IMR-90 (cell line): ENCODE measurements around the gene PTGES3L. TPM values are rescaled to one million over a fixed set of nuclear protein-coding genes. Genes with fewer than 3 reads are reported as not detected.

Experiments used
- ATAC-seq: fragments of 200-7000 bp; cut with Tn5 transposase; 2 replicates; pipeline ENCODE4 v1.9.1; 2020; ENCODE audit warnings: low read depth, mild to moderate bottlenecking, moderate library complexity
- BruUV-seq: library from RNA; stranded (reverse); fragments of 400-500 nt; replicated peaks from 2 replicates; lab custom pipeline; 2021; lab: Mats Ljungman, UMichigan
- CTCF ChIA-PET: fragments of 300-600 bp; formaldehyde crosslinking; extraction: SDS; loops from one replicate; lab custom pipeline; 2021; ENCODE audit warnings: antibody characterized with exemption; lab: Yijun Ruan, JAX
- POLR2A ChIA-PET: fragments of 300-600 bp; sonication (Branson Sonifier 250); formaldehyde crosslinking; loops from one replicate; lab custom pipeline; 2022; ENCODE audit warnings: antibody characterized with exemption; ENCODE audit not compliant: unreplicated experiment; lab: Charles Lee
- DNase-seq: peaks from one replicate; pipeline ENCODE4 v3.0.0; 2013
- H2AFZ ChIP-seq: replicated peaks from 2 replicates; pipeline ENCODE3; 2013; ENCODE audit warnings: low read length, mild to moderate bottlenecking; ENCODE audit not compliant: poor library complexity
- H2AK5ac ChIP-seq: 2 replicates; pipeline ENCODE4 v1.6.1; 2013; ENCODE audit warnings: low read depth, low read length, inconsistent platforms
- H2AK9ac ChIP-seq: replicated peaks from 2 replicates; pipeline ENCODE3; 2013; ENCODE audit warnings: mild to moderate bottlenecking, low read depth, low read length, moderate library complexity; ENCODE audit not compliant: poor library complexity
- H2BK120ac ChIP-seq: 2 replicates; pipeline ENCODE4 v1.6.1; 2013; ENCODE audit warnings: low read depth, low read length, inconsistent platforms
- H2BK15ac ChIP-seq: 3 replicates; pipeline ENCODE4 v1.6.1; 2013; ENCODE audit warnings: low read depth, low read length, inconsistent platforms
- H2BK20ac ChIP-seq: 2 replicates; pipeline ENCODE4 v1.6.1; 2013; ENCODE audit warnings: low read depth, mild to moderate bottlenecking, inconsistent platforms, low read length, moderate library complexity
- H2BK5ac ChIP-seq: 2 replicates; pipeline ENCODE4 v1.6.1; 2013; ENCODE audit warnings: mild to moderate bottlenecking, low read depth, low read length, inconsistent platforms; ENCODE audit not compliant: poor library complexity, severe bottlenecking
- H3K14ac ChIP-seq: replicated peaks from 2 replicates; pipeline ENCODE4 v1.6.1; 2013; ENCODE audit warnings: low read depth, low read length, inconsistent platforms
- H3K18ac ChIP-seq: 2 replicates; pipeline ENCODE4 v1.6.1; 2013; ENCODE audit warnings: low read depth, low read length, control low read depth
- H3K23ac ChIP-seq: 2 replicates; pipeline ENCODE4 v1.6.1; 2013; ENCODE audit warnings: low read depth, low read length, inconsistent platforms
- H3K27ac ChIP-seq: 2 replicates; pipeline ENCODE4 v1.5.1; 2013; ENCODE audit warnings: mild to moderate bottlenecking, control low read depth, low read length; ENCODE audit not compliant: insufficient read depth
- H3K27me3 ChIP-seq: 2 replicates; pipeline ENCODE4 v1.6.1; 2013; ENCODE audit warnings: low read length; ENCODE audit not compliant: control insufficient read depth, insufficient read depth
- H3K36me3 ChIP-seq: 2 replicates; pipeline ENCODE4 v1.6.1; 2013; ENCODE audit warnings: low read length, mixed read lengths; ENCODE audit not compliant: control insufficient read depth, insufficient read depth
- H3K4ac ChIP-seq: 2 replicates; pipeline ENCODE4 v1.6.1; 2013; ENCODE audit warnings: low read depth, low read length, inconsistent platforms
- H3K4me1 ChIP-seq: 2 replicates; pipeline ENCODE4 v1.6.1; 2013; ENCODE audit warnings: low read length, mixed read lengths; ENCODE audit not compliant: control insufficient read depth, insufficient read depth
- H3K4me2 ChIP-seq: 2 replicates; pipeline ENCODE4 v1.6.1; 2013; ENCODE audit warnings: low read depth, mild to moderate bottlenecking, control low read depth, low read length, moderate library complexity
- H3K4me3 ChIP-seq: 2 replicates; pipeline ENCODE4 v1.5.1; 2013; ENCODE audit warnings: low read depth, mild to moderate bottlenecking, control low read depth, low read length, moderate library complexity; ENCODE audit not compliant: insufficient read depth
- H3K56ac ChIP-seq: 2 replicates; pipeline ENCODE4 v1.6.1; 2013; ENCODE audit warnings: low read length, inconsistent platforms; ENCODE audit not compliant: insufficient read depth; ENCODE audit errors: extremely low read depth
- H3K79me1 ChIP-seq, 2 experiments: 2 replicates each; pipeline ENCODE4 v1.6.1; 2013; ENCODE audit warnings: low read length in 2 of 2, inconsistent platforms in 1 of 2, low read depth in 1 of 2
- H3K9ac ChIP-seq: 2 replicates; pipeline ENCODE4 v1.6.1; 2013; ENCODE audit warnings: low read depth, low read length, control low read depth
- H3K9me1 ChIP-seq: 2 replicates; pipeline ENCODE4 v1.6.1; 2013; ENCODE audit warnings: low read length, inconsistent platforms; ENCODE audit not compliant: insufficient read depth
- H3K9me3 ChIP-seq: 2 replicates; pipeline ENCODE4 v1.6.1; 2013; ENCODE audit warnings: low read length; ENCODE audit not compliant: control insufficient read depth, insufficient read depth
- H4K20me1 ChIP-seq: 2 replicates; pipeline ENCODE4 v1.6.1; 2013; ENCODE audit warnings: low read length, inconsistent platforms; ENCODE audit not compliant: insufficient read depth
- H4K5ac ChIP-seq: 2 replicates; pipeline ENCODE4 v1.6.1; 2013; ENCODE audit warnings: mild to moderate bottlenecking, low read depth, low read length, control low read depth
- H4K8ac ChIP-seq, 2 experiments: 2 replicates each; pipeline ENCODE4 v1.6.1; 2013; ENCODE audit warnings: low read depth in 2 of 2, low read length in 2 of 2, control low read depth in 1 of 2, inconsistent platforms in 1 of 2
- H4K91ac ChIP-seq: 2 replicates; pipeline ENCODE4 v1.6.1; 2013; ENCODE audit warnings: low read depth, low read length, inconsistent platforms; ENCODE audit not compliant: insufficient read depth
- BHLHE40 ChIP-seq: fragments of 150-350 bp; IDR thresholded peaks from 2 replicates; pipeline ENCODE4 v1.6.1; 2016; ENCODE audit warnings: mild to moderate bottlenecking, low read depth, low read length
- CTCF ChIP-seq: conservative IDR thresholded peaks from 2 replicates; pipeline ENCODE4 v1.5.1; 2012; ENCODE audit warnings: mild to moderate bottlenecking, low read depth, low read length, improper control_type of control experiment
- MAFK ChIP-seq: IDR thresholded peaks from 2 replicates; pipeline ENCODE4 v1.6.1; 2012; ENCODE audit warnings: low read depth, low read length, improper control_type of control experiment
- MXI1 ChIP-seq: IDR thresholded peaks from 2 replicates; pipeline ENCODE4 v1.6.1; 2012; ENCODE audit warnings: low read depth, mild to moderate bottlenecking, low read length, moderate library complexity, borderline replicate concordance
- NFE2L2 ChIP-seq: fragments of 150-350 bp; IDR thresholded peaks from 2 replicates; pipeline ENCODE4 v1.6.1; 2016; ENCODE audit warnings: low read depth, mild to moderate bottlenecking, low read length
- POLR2A ChIP-seq: IDR thresholded peaks from 2 replicates; pipeline ENCODE4 v1.6.1; 2012; ENCODE audit warnings: mild to moderate bottlenecking, low read depth, low read length
- RCOR1 ChIP-seq: IDR thresholded peaks from 2 replicates; pipeline ENCODE4 v1.6.1; 2012; ENCODE audit warnings: mild to moderate bottlenecking, low read length, improper control_type of control experiment; ENCODE audit not compliant: insufficient replicate concordance
- RFX5 ChIP-seq: IDR thresholded peaks from 2 replicates; pipeline ENCODE4 v1.8.0; 2012; ENCODE audit warnings: low read depth, mild to moderate bottlenecking, low read length, moderate library complexity
- SMC3 ChIP-seq: fragments of 150-350 bp; IDR thresholded peaks from 2 replicates; pipeline ENCODE4 v1.6.1; 2016; ENCODE audit warnings: low read depth, mild to moderate bottlenecking, antibody characterized with exemption, low read length, moderate library complexity
- USF2 ChIP-seq: fragments of 150-350 bp; IDR thresholded peaks from 2 replicates; pipeline ENCODE4 v1.6.1; 2017; ENCODE audit warnings: mild to moderate bottlenecking, antibody characterized with exemption, low read length, low read depth
- WGBS, 2 experiments: methylation state at CpG; one replicate each; pipeline versions ENCODE4 v1.1.5 to v1.1.7; 2013; ENCODE audit warnings: missing lambda C conversion rate in 2 of 2; ENCODE audit not compliant: insufficient read length in 1 of 2; ENCODE audit errors: extremely low coverage in 2 of 2; 5-methylcytosine and 5-hydroxymethylcytosine counted together
- dilution Hi-C: fragments of 300-500 bp; cut with HindIII; formaldehyde crosslinking; loops from one replicate; pipeline ENCODE4 v1.14.3; 2018; ENCODE audit warnings: low sequenced_read_pairs; ENCODE audit not compliant: unreplicated experiment
- in situ Hi-C: fragments of 300-500 bp; cut with MboI; formaldehyde crosslinking; loops from 3 replicates; pipeline ENCODE4 v1.14.3; 2019; ENCODE audit warnings: low sequenced_read_pairs, inconsistent platforms, mixed read lengths
- intact Hi-C: fragments of 100-400 bp; cut with micrococcal nuclease; formaldehyde crosslinking; loops from 2 replicates; pipeline ENCODE4 v1.10.0; 2022
- polyA plus RNA-seq, 3 experiments: library from polyadenylated mRNA; depleted of rRNA; stranded (reverse); fragments of >200 nt; gene quantifications; 2 replicates each; pipeline ENCODE4 v1.2.3, GENCODE V29; 2012; ENCODE audit warnings: low replicate concordance in 1 of 3
- total RNA-seq: library from RNA; depleted of rRNA; stranded (reverse); fragments of >200 nt; gene quantifications from 2 replicates; pipeline ENCODE4 v1.2.3, GENCODE V29; 2012

PTGES3L gene
- total and polyA plus RNA-seq, 2 of the 4 experiments (the other 2 are of a cell fraction), result 1.4 to 2.4 TPM

GRCh38 chr17:43025766-43026537 lies 46.1 kb upstream of the PTGES3L start:
- no peak overlapping the region for H2AFZ ChIP-seq
- no peaks in the 10 kb centered on the region for H3K9me3 ChIP-seq
- no peak overlapping the region for H3K9ac ChIP-seq
- no peak overlapping the region for H3K18ac ChIP-seq
- no peak overlapping the region for H4K8ac ChIP-seq
- DNase-seq, result no peak
- no peak overlapping the region for H3K4me2 ChIP-seq
- in situ Hi-C loops (loop anchor here (5.0 kb wide), 1 partner anchor 146 kb away; the partner anchor contains the start of gene NBR1), dilution Hi-C loops (no loop called here), intact Hi-C loops (loop anchor here (2.0 kb wide), 1 partner anchor 313 kb away; no protein-coding TSS in a partner anchor)
- no peaks in the 10 kb centered on the region for H4K20me1 ChIP-seq
- no peak overlapping the region for H2BK15ac ChIP-seq
- H3K79me1 ChIP-seq, result peaks cover 0 to 9% of the 10 kb centered on the region in 2 experiments; a peak in 3 of 4 replicates
- no peak overlapping the region for H4K5ac ChIP-seq
- no peak for ATAC-seq
- no peak overlapping the region for H3K4me3 ChIP-seq
- no peak overlapping the region for H2BK120ac ChIP-seq
- no peak overlapping the region for H4K91ac ChIP-seq
- H3K36me3 ChIP-seq, result no peaks in the 10 kb centered on the region
- peak overlapping the region; percentile 78 for H2AK9ac ChIP-seq
- no peak for TF ChIP-seq RCOR1
- no peak for TF ChIP-seq BHLHE40
- no peak for TF ChIP-seq POLR2A
- TF ChIP-seq USF2, result no peak
- no peak for TF ChIP-seq RFX5
- TF ChIP-seq MAFK, result no peak
- TF ChIP-seq CTCF, result no peak
- TF ChIP-seq MXI1, result no peak
- no peak for TF ChIP-seq SMC3
- TF ChIP-seq NFE2L2, result no peak
- peaks cover 4% of the 10 kb centered on the region; the same call in 1 of the 2 replicates for H3K4me1 ChIP-seq
- H3K14ac ChIP-seq, result no peak overlapping the region
- no peak overlapping the region for H3K27ac ChIP-seq
- H2BK20ac ChIP-seq, result no peak overlapping the region
- no peak overlapping the region for H3K23ac ChIP-seq
- H3K4ac ChIP-seq, result no peak overlapping the region
- H2AK5ac ChIP-seq, result no peak overlapping the region
- ChIA-PET POLR2A (no interaction called here), CTCF (no interaction called here)
- no peak overlapping the region for H2BK5ac ChIP-seq
- no peaks in the 10 kb centered on the region; the same call in 1 of the 2 replicates for H3K9me1 ChIP-seq
- no TSS peak for BruUV-seq
- no peak overlapping the region for H3K56ac ChIP-seq
- peaks cover 4% of the 10 kb centered on the region; the same call in 1 of the 2 replicates for H3K27me3 ChIP-seq
- WGBS, 2 experiments, result 67% methylated on average over 10 of the region's 16 CpGs; no CpG with 5 or more reads in 1 of the 2 experiments
